GM23248 (cell line): ENCODE data around the gene FILIP1L. TPM values are rescaled to one million over a fixed set of nuclear protein-coding genes. Genes with fewer than 3 reads are reported as not detected.

ENCODE experiments used
- DNase-seq: peaks from one replicate; pipeline ENCODE4 v3.0.0-alpha.2; 2015
- H2AFZ ChIP-seq: fragments of 200-600 bp; sonication (generic); 2 replicates; pipeline ENCODE4 v1.6.1; 2016; ENCODE audit warnings: antibody characterized with exemption
- H3F3A ChIP-seq: fragments of 200-600 bp; sonication (generic); 2 replicates; pipeline ENCODE4 v1.6.1; 2016; ENCODE audit warnings: mild to moderate bottlenecking, antibody characterized with exemption, mixed run types; ENCODE audit not compliant: insufficient read depth
- H3K27ac ChIP-seq: fragments of 200-600 bp; sonication (generic); 2 replicates; pipeline ENCODE4 v1.5.1; 2016; ENCODE audit warnings: mild to moderate bottlenecking
- H3K27me3 ChIP-seq: fragments of 200-600 bp; sonication (generic); replicated peaks from 2 replicates; pipeline ENCODE4 v1.6.1; 2016; ENCODE audit warnings: mild to moderate bottlenecking; ENCODE audit not compliant: insufficient read depth
- H3K36me3 ChIP-seq: fragments of 200-600 bp; sonication (generic); 2 replicates; pipeline ENCODE4 v1.6.1; 2016; ENCODE audit warnings: low read depth, mild to moderate bottlenecking
- H3K4me1 ChIP-seq: fragments of 200-600 bp; sonication (generic); 2 replicates; pipeline ENCODE4 v1.6.1; 2016; ENCODE audit warnings: mild to moderate bottlenecking; ENCODE audit not compliant: insufficient read depth
- H3K4me2 ChIP-seq: fragments of 200-600 bp; sonication (generic); one replicate; pipeline ENCODE4 v1.6.1; 2016; ENCODE audit warnings: mild to moderate bottlenecking; ENCODE audit not compliant: unreplicated experiment
- H3K4me3 ChIP-seq: fragments of 200-600 bp; sonication (generic); 2 replicates; pipeline ENCODE4 v1.5.1; 2016; ENCODE audit warnings: mild to moderate bottlenecking
- H3K79me2 ChIP-seq: fragments of 200-600 bp; sonication (generic); 2 replicates; pipeline ENCODE4 v1.6.1; 2016; ENCODE audit warnings: mild to moderate bottlenecking; ENCODE audit not compliant: insufficient read depth
- H3K9ac ChIP-seq: fragments of 200-600 bp; sonication (generic); 2 replicates; pipeline ENCODE4 v1.6.1; 2016; ENCODE audit warnings: mild to moderate bottlenecking
- H3K9me2 ChIP-seq: fragments of 200-600 bp; sonication (generic); 2 replicates; pipeline ENCODE4 v1.6.1; 2016; ENCODE audit warnings: mixed run types, mild to moderate bottlenecking, moderate library complexity; ENCODE audit not compliant: insufficient read depth
- H3K9me3 ChIP-seq: fragments of 200-600 bp; sonication (generic); one replicate; pipeline ENCODE4 v1.6.1; 2017; ENCODE audit warnings: low read depth
- H4K20me1 ChIP-seq: fragments of 200-600 bp; sonication (generic); 2 replicates; pipeline ENCODE4 v1.6.0; 2016; ENCODE audit not compliant: insufficient read depth
- EZH2 ChIP-seq: fragments of 200-600 bp; sonication (generic); IDR thresholded peaks from 2 replicates; pipeline ENCODE4 v1.6.1; 2018; ENCODE audit warnings: antibody characterized with exemption, mild to moderate bottlenecking; ENCODE audit not compliant: insufficient read depth, poor library complexity, severe bottlenecking
- EZH2phosphoT487 ChIP-seq: fragments of 200-600 bp; sonication (generic); IDR thresholded peaks from 2 replicates; pipeline ENCODE4 v1.6.1; 2018; ENCODE audit warnings: antibody characterized with exemption, moderate library complexity, mild to moderate bottlenecking, low read depth; ENCODE audit not compliant: insufficient read depth
- WGBS, 2 experiments: methylation state at CpG; one replicate each; pipeline ENCODE4 v1.1.6; 2015 to 2017; ENCODE audit warnings: low lambda C conversion rate in 2 of 2, low coverage in 1 of 2; ENCODE audit errors: missing lambda C conversion rate in 2 of 2; 5-methylcytosine and 5-hydroxymethylcytosine counted together
- in situ Hi-C: fragments of 300-500 bp; cut with MboI; formaldehyde crosslinking; loops from 2 replicates; pipeline ENCODE4 v1.15.0; 2020
- polyA plus RNA-seq: library from polyadenylated mRNA; unstranded; fragments of >200 nt; fragmentation: Nextera tagmentation; extraction: Ambion mirVana; gene quantifications from 2 replicates; pipeline ENCODE4 v1.2.1, GENCODE V29; 2016
- total RNA-seq: library from RNA; depleted of rRNA; stranded (reverse); fragments of >200 nt; shearing (Covaris generic); gene quantifications from 2 replicates; pipeline ENCODE4 v1.2.3, GENCODE V29; 2014

Gene FILIP1L
- total and polyA plus RNA-seq, 2 experiments from 2014 or later = 45.0 to 66.3 TPM

DNA sequence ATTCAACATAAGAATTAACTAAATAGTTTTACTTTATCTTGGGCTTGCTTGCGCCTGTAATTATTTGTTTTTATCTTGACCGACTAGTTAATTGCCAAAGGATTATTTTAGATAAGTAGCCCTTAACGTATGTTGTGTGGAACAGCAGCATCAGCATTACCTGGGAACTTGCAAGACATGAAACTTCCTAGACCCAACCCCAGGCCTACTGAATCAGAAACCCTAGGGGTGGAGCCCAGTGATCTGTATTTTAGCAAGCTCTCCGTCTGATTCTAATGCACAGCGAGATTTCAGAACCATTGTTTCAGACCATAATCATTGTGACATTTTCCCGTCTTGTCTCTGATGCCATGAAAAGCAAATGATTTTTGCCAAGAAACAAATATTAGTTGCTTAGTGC is 31.1 kb downstream of the FILIP1L start:
- 0 out of 2 replicates have a peak, but pooled peaks cover 4% of the 10 kb centered on the region for H3K9me2 ChIP-seq
- no peaks in the 10 kb centered on the region for H3K27me3 ChIP-seq
- in situ Hi-C loops = no loop called here
- H3K4me2 ChIP-seq = no peak overlapping the region
- H4K20me1 ChIP-seq = no peaks in the 10 kb centered on the region
- no peaks in the 10 kb centered on the region for H3K9me3 ChIP-seq
- DNase-seq = no peak
- no peaks in the 10 kb centered on the region for H3K36me3 ChIP-seq
- no peak overlapping the region for H3K4me3 ChIP-seq
- TF ChIP-seq EZH2 (no peak), EZH2phosphoT487 (no peak)
- H3F3A ChIP-seq = 0 out of 2 replicates have a peak, but pooled peaks cover 7% of the 10 kb centered on the region
- H3K79me2 ChIP-seq = no peaks in the 10 kb centered on the region
- no peak overlapping the region for H2AFZ ChIP-seq
- H3K4me1 ChIP-seq = peaks cover 16% of the 10 kb centered on the region
- no peak overlapping the region for H3K9ac ChIP-seq
- no peak overlapping the region for H3K27ac ChIP-seq
- 97 to 98% methylated on average over 6 of the region's 6 CpGs for WGBS, 2 experiments

- in situ Hi-C loops = no loop called here
- no peak for DNase-seq
- Histone ChIP-seq H3K4me3 (no peak overlapping the region), H3K4me2 (no peak overlapping the region), H3K9ac (no peak overlapping the region), H3K27me3 (no peaks in the 10 kb centered on the region), H3F3A (0 out of 2 replicates have a peak, but pooled peaks cover 2% of the 10 kb centered on the region), H3K79me2 (no peaks in the 10 kb centered on the region), H3K36me3 (no peaks in the 10 kb centered on the region), H3K9me2 (0 out of 2 replicates have a peak, but pooled peaks cover 4% of the 10 kb centered on the region), H3K4me1 (peaks cover 16% of the 10 kb centered on the region), H3K27ac (no peak overlapping the region), H3K9me3 (no peaks in the 10 kb centered on the region), H4K20me1 (no peaks in the 10 kb centered on the region), H2AFZ (no peak overlapping the region)
- no peak for TF ChIP-seq EZH2phosphoT487
- TF ChIP-seq EZH2 = no peak
- WGBS, 2 experiments = 89 to 91% methylated on average over 1 of the region's 1 CpG
These were observed 31.6 kb downstream of the FILIP1L start for GRCh38 chr3:100082714-100083113.

DNA sequence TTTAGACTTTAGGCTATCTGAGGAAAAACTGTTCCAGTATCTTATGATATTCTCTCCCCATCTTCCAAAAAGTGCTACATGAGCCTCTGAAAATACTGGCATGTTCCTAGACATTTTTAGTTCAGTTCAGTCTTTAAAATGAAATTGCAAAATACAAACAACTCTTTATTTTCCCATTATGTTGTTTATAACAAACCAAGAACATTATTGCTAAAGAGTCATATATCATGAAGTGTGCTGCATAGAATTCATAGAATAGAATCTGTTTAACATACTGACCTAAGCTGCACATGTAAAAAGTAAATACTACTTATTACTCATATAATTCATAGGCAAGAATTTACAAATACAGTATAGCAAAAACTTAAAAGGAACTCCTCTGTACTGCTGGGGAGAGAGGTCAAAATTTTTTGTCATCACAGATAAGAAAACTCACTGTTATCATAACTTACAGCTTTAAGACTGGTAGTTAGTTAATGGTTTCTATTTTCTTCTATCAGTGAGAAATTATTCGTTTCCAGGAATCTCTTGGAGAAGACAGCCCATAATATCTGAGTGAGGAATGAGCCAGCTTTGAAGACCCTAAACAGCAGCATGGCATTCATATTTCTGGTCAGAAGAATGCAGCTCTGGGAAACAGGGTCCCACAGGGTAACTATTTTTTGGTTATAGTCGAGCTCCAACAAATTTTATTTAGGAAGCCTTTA is 32.2 kb downstream of the FILIP1L start:
- no peak overlapping the region for H3K9ac ChIP-seq
- WGBS, 2 experiments = 97 to 98% methylated on average over 2 of the region's 2 CpGs
- in situ Hi-C loops = no loop called here

DNA sequence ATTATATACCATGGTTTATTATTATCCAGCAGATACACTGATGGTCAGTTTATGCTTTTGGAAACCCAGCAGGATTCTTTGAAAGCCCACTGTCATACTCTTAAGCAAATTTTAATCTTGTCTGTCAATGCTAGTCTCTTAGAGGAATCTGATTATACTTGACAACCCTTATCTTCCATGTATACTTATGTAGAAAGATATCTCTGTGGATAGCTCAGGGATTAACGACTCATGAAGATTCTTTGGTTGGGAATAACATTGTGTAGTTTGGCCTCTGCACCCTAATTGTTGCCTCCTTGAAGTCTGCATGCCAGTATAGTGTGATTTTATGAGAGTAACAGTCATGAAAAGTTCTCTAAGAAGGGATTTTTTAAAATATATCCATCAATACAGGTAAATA is 33.0 kb downstream of the FILIP1L start:
- H3K27ac ChIP-seq = no peak overlapping the region
- no peaks in the 10 kb centered on the region for H3F3A ChIP-seq
- 0 out of 2 replicates have a peak, but pooled peaks cover 4% of the 10 kb centered on the region for H3K9me2 ChIP-seq
- no peaks in the 10 kb centered on the region for H4K20me1 ChIP-seq
- no peak overlapping the region for H3K4me3 ChIP-seq
- 83% methylated on average over 1 of the region's 1 CpG for WGBS, 2 experiments
- no peaks in the 10 kb centered on the region for H3K27me3 ChIP-seq
- no peak overlapping the region for H3K4me2 ChIP-seq
- TF ChIP-seq EZH2 (no peak), EZH2phosphoT487 (no peak)
- no peak overlapping the region for H3K9ac ChIP-seq
- in situ Hi-C loops = no loop called here
- H2AFZ ChIP-seq = no peak overlapping the region
- peaks cover 8% of the 10 kb centered on the region for H3K4me1 ChIP-seq
- H3K9me3 ChIP-seq = no peaks in the 10 kb centered on the region
- no peak for DNase-seq
- H3K36me3 ChIP-seq = no peaks in the 10 kb centered on the region
- no peaks in the 10 kb centered on the region for H3K79me2 ChIP-seq

More for the DNA sequence above, 32.2 kb downstream of the FILIP1L start:
- no peak for DNase-seq
- H3K4me1 ChIP-seq = peaks cover 11% of the 10 kb centered on the region
- no peak overlapping the region for H3K27ac ChIP-seq
- H3K4me3 ChIP-seq = no peak overlapping the region
- H3K36me3 ChIP-seq = no peaks in the 10 kb centered on the region
- H3F3A ChIP-seq = no peaks in the 10 kb centered on the region
- no peaks in the 10 kb centered on the region for H3K27me3 ChIP-seq
- H4K20me1 ChIP-seq = no peaks in the 10 kb centered on the region
- no peaks in the 10 kb centered on the region for H3K79me2 ChIP-seq
- 0 out of 2 replicates have a peak, but pooled peaks cover 4% of the 10 kb centered on the region for H3K9me2 ChIP-seq
- no peaks in the 10 kb centered on the region for H3K9me3 ChIP-seq
- H2AFZ ChIP-seq = no peak overlapping the region
- TF ChIP-seq EZH2 (no peak), EZH2phosphoT487 (no peak)
- H3K4me2 ChIP-seq = no peak overlapping the region
